HG03442 (cell line): Measurements from ENCODE around the gene ZNF341.
"Not testable (repeated sequence)": the region's sequence is repeated elsewhere in the genome, so short reads cannot be mapped to it uniquely, and the experiment has no call there.

Experiments
- ATAC-seq: cut with Tn5 transposase; IDR thresholded peaks from one replicate; pipeline ENCODE4 v1.9.1; 2021; ENCODE audit warnings: mild to moderate bottlenecking, moderate library complexity; ENCODE audit not compliant: unreplicated experiment

Gene ZNF341

DNA sequence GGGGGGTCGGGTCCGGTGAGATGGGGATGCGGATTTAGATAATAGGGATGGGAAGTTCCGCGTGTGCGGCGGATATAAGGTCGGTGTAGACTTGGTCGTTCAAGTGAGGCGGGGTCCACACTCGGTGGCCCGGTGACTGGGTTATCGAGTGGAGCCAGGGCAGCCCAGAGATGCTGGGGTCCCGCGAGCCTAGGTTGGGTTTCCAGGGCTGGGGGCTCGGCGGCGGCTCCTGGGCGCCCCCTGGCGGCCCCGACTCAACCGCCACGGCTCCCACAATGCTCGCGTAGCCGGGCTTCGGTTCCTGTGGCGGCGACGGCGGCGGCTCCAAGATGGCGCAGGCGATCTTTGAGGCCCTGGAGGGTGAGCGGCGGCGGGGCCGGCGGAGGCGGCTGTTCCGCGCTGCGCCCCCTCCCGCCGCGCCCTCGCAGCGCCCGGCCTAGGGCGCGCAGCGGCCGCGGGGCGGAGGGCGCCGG lies at the start of gene ZNF341:
Gene ZNF341, plus strand, starts transcription at position 304 of the 473 bp plus-strand sequence. Its CDS starts 26 bp downstream, at position 330.
- ATAC-seq, result peak; percentile 76

DNA sequence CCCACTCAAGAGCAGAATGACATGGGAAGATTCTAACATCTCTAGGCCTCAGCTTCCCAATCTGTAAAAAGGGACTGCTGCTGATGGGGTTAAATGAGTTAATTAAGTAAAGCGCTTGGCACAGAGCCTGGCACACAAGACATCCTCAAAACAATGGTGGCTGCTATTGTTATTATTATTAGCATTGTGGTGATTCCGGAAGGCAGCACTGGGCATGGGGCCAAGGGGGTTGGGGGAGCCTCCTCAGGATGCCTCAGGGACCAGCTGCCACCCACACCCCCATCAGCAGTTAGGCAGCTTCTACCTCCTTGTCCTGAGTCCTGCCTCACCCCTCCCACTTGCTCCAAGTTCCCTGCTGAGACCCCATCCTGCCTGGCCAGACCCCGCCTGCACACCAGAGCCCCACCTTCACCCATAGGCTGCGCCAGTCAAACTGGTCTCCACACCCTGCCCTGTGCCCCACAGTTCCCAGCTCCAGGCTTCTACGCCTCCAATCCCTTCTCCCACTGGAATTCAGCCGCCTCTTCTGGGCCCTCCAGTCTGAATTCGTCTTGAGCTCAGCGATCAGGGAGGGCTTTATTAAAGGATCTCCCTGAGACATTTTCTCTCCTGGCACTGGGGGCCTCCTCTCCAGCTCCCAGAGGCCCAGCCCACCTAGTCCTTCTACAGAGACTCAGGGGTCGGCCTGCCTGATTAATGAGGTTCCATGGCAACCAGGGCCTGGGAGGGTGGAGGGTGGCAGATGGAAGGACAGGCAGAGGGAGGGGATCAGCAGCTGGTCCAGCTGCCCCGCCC lies 47.1 kb upstream of the ZNF341 start:
- no peak for ATAC-seq

DNA sequence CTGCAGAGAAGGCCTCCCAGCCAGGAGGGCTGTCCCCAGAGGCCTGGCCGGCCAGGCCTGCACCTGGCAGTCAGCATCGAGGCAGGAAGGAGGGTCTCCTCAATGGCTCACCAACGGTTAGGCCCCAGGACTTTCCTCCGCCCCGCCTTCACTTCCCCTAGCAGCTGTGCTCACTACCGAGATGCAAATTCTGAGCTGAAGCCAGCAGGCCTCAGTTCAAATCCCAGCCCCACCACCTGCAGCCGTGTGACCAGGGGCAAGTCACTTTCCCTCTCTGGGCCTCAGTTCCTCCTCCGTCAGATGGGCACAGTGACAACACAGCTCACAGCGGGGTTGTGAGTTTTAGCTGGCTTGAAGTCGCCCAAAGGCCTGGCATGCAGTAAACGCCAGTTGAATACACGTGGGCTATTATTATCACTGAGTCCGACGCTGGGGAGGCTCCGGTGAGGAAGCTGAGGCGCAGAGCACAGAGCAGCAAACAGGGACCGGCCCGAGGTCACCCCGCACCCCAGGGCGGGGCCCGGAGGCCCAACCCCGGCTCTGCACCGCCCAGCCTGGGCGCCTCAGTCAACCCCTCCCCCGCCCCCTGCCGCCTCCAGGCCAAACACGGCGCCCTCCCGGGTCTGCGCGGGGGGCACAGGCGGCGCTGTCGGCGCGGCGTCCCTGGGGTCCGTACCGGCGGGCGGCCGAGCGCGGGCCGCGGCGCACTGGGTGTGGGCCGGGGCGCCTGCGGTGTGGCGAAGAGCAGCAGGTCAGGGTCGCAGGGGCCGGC lies 46.3 kb upstream of the ZNF341 start:
- peak; percentile 29 for ATAC-seq

DNA sequence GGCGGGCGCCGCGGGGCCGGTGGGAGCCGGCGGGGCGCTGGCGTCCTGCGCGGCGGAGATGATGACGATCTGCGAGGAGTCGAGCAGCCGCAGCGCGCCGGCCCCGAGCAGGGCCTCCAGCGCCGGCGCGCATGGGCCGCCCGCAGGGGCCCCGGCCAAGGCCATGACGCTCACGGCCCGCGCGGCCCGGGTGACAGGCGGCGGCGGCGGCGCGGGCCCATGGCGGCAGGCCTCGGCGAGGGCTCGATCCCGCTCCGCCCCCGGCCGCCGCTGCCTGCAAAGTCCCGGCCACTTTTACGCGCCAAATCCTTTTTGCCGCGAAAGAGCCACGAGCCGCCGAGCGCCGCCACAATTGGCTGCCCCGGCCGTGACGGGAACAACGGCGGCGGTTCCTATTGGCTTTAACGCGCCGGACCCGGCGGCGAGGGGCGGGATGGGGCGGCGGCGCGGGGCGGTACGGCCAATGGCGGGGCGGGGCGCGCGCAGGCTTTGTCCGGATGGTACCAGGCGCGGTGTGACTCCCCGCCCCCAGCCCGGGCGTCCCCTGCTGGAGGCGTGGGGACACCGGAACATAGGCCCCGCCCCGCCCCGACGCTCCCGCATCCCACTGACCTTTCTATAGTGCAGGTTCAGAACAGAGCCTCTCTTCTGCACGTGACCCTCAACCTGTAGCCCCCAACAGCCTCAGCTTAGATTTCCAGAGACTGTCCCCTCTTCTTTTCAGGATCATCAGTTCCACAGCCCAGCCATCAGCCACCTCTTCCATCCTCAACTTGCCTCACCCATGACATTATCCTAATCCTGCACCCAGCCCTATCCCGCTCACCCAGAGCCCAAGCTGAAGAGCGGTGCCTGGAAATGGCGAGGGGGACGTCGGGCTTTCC lies 45.5 kb upstream of the ZNF341 start, which contains the start of gene E2F1:
Gene E2F1, minus strand, starts transcription at position 286 of the 884 bp plus-strand sequence. Its CDS starts 121 bp downstream, at position 165.
- ATAC-seq, result peak; percentile 75

DNA sequence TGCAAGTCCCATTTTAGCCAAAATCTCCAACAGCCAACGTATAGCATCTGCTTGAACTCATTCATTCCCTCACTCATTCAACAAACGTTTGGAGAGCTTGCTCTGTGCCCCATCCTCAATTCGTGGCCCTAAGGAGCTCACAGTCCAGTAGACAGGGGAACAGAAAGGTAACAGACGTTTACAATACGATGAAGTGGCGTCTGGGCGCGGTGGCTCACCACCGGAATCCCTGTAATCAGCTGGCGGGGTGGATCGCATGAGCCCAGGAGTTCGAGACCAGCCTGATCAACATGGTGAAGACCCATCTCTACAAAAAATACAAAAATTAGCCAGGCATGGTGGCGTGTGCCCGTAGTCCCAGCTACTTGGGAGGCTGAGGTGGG lies 44.8 kb upstream of the ZNF341 start:
- ATAC-seq, result no peak

DNA sequence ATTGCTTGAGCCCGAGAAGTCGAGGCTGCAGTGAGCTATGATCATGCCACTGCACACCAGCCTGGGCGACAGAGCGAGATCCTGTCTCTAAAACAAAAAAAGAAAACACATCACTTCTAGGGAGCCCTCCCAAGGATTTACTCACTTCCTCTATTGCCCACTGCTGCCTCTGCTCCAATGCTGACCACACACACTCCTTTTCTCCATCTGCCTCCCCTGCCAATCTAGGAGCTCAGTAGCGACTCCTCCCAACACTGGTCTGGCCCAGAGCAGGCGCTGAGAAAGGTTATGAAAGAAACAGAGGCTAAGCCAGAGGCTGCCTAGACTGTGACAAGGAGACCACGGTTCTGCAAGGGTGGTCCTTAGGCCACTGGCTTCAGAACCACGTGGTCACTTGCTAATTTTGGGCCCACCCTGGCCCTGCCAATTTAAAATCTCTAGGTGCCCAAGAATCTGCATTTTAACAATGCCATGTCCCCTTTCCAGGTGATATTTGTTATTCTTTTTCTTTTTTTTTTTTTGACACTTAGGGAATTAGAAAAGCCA lies 44.4 kb upstream of the ZNF341 start:
- ATAC-seq, result no peak

DNA sequence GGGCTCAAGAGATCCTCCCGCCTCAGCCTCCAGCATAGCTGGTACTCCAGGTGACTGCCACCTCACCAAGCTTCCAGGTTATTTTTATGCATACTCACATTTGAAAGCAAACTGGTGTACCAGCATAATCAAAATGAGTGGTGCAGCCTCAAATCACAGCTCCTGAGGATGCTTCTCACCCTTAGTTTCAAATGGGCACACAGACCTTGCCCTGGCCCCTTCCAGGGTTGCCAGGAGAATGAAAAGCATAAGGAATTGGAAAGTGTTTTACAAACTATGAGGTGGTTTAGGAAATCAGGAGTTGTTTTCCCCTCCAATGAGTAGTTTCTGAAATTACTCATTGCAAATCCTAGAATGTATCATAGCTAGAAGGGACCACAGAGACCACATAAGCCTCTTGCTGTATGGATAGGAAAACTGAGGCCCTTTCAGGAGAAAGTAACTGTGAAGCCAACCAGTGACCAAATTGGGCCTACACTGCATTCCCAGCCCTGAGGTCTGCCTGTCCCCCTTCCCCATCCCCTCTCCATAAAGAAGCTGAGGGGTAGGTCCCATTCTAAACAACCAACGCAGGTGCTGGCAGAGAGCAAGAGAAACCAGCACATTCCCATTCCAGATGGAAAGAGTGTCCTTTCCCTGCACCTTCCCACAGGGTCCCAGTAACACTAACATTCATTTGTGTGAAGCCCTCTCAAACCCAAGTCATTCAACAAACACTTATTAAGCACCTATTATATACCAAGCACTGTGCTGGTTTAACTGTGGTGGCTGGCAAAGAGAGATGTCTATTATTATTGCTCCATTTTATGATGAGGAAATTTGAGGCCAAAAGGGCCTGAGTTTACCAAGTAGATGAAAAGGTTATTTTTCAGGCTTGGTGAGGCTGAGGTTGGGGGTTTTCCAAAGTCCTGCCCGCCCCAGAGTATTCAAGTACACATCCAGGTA lies 43.5 kb upstream of the ZNF341 start:
- ATAC-seq, result no peak

DNA sequence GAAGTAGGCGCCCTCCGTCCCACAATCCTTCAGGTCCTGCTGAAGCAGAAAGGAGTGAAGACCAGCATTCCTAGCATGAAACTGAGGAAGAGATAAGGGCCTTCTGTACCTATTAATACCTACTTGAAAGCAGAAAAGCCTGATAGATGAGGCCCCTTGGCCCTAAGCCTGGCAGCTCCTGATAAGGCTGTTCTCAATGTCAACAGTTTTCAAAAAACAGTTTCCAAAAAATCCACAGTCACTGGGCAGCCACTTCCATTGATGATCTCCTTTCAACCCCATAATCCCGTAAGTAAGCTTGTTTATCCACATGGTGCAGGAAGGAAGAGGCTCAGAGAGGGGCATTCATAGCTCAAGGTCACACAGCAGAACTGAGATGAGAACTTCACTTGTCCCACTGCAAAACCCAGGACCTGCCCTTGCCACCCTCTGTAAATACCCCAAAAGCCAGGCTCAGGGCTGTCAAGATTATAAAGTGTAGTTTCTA lies 42.8 kb upstream of the ZNF341 start:
- no peak for ATAC-seq

DNA sequence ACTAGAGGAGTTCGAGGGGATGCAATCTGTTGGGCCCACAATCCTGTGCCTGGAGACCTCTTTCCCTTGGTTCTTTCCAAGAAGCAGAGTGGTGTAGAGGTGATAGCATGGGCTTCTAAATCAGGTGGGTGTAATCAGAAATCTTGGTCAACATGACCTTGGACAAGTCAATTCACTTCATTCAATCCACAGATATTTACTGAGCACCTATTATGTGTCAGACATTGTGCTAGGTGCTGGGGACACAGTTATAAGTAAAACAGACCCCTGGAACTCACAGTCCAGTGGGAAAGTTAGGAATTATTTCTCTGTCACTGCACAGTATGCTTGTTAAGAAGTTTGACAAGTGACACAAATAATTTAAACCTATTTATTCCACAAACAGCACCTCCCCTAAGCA lies 42.3 kb upstream of the ZNF341 start:
- no peak for ATAC-seq

DNA sequence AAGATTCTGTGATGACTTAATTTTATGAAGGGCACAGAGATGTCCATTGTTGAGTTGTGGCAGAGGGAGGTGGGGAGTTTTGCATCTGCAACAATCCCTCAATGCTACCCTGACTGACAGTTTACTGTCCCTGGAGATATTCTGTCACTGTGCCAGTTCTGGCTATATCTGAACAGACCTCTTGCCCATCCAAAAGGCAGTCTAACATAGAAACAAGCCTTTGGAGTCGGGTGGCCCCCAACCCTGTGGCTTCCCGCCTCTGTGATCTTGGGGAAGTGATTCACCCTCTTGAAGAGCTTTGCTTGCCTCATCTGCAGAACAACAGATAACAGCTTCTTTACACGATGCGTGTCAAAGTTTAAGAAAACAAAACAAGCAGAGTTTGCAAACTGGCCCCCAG lies 41.8 kb upstream of the ZNF341 start:
- no peak for ATAC-seq

DNA sequence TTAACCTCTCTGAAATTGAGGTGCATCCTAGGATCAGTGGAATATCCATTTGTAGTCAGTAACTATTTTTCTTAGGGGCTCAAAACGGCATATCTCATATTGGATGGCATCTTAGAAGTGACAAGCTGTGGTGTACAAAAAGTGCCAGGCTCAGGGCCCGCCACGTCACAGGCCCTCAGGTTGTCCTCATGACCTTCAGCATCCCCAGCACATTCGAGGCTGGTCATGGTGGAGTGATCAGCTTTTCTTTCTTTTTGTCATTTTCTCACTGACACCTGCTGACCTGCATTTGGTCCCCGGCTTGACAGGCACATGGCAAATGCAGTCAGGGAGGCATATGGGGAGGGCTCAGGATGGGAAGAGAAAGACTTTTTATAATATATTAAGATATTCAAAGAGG lies 38.5 kb upstream of the ZNF341 start:
- no peak for ATAC-seq

DNA sequence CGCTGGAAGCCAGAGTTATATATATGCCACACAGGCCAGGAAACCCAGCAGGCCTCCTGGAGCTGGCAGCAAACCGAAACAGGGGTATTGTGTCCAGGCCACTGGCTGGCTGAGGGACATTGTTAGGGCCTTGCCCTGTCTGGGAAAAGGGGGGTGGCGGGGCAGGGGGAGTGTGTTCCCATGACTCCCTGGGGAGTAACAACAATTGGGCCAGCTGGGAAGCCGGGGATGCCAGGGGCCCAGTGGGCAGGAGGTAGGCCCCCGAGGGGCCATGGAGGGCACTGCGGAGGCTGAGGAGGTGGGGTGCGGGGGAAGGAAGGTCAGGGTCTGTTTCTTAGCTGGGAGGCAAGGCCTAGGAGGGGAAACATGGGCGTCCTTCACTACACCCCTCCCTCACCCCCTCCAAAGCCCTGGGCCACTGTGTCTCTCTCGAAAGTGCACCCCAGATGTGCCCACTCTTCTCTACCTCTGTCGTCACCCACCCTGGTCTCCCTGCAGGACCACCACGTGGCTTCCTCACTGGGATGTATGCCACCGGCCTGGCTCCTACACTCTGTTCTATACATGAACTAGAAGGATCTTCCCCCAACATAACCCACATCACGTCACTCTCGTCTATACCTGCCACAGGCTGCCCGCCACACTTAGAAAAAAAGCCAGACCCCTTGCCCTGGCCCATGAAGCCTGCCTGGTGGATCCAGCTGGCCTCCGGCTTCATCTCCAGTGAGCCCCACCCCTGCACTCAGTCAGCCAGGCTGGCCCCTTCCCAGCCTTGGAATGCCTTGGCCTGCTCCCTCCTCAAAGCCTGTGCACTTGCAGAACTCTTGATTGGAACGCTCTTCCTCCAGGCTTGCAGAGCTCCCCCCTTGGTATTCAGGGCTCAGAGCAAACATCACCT lies 37.8 kb upstream of the ZNF341 start:
- ATAC-seq, result no peak

DNA sequence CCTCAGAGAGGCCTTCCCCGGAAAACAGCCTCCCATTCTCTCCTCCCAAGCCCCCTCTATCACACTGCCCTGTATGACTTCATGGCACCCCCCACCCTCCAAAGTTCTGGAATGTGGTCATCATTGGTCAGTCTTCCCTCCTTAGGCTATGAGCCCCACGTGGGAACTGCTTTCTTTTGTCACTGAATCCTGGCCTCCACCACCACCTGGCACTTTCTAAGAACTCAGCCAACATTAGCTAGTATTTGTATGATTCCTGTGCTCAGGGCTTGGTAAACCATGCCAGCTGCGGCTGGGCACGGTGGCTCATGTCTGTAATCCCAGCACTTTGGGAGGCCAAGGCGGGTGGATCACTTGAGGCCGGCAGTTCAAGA lies 37.2 kb upstream of the ZNF341 start:
- ATAC-seq, result no peak

DNA sequence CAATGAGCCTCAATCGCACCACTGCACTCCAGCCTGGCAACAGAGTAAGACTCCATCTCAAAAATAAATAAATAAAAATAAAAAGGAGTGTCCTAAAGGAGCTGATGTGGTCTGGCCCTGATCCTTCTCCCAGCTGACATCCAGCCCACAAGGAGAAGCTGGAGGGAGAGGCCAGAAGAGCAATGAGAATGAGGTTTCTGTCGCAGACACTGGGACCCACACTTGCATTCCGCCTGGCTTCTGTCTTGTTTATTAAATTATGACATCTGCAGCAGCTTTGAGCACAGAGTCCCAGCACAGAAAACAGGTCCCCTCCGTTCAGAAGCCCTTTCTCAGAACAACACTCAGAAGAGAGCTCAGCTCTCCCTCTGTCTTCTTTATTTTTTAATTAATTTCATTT lies 35.3 kb upstream of the ZNF341 start:
- no peak for ATAC-seq

DNA sequence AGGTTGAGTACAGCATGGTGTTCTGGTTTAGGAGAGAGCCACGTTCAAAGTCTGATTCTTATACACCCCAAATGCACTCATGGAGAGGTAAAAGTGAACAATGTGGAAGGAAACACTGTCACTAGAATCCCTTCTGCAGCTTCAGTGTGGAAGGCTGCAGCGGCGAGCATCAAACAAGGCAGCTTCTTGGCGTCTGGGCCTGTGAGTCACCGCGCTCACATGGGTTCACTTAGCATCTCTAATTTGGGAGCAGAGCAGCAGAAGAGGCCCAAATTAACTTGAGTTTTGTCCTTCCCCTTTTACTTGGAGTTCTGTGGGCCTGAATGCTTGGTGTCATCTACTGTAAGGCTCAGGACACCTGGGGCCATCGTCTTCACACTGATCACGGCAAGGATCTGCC lies 34.7 kb upstream of the ZNF341 start:
- ATAC-seq, result no peak

DNA sequence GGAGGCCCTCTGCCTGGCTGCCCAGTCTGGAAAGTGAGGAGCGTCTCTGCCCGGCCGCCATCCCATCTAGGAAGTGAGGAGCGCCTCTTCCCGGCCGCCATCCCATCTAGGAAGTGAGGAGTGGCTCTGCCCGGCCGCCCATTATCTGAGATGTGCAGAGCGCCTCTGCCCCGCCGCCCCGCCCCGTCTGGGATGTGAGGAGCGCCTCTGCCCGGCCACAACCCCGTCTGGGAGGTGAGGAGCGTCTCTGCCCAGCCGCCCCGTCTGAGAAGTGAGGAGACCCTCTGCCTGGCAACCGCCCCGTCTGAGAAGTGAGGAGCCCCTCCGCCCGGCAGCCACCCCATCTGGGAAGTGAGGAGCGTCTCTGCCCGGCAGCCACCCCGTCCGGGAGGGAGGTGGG lies 32.8 kb upstream of the ZNF341 start:
- ATAC-seq, result not testable (repeated sequence)

DNA sequence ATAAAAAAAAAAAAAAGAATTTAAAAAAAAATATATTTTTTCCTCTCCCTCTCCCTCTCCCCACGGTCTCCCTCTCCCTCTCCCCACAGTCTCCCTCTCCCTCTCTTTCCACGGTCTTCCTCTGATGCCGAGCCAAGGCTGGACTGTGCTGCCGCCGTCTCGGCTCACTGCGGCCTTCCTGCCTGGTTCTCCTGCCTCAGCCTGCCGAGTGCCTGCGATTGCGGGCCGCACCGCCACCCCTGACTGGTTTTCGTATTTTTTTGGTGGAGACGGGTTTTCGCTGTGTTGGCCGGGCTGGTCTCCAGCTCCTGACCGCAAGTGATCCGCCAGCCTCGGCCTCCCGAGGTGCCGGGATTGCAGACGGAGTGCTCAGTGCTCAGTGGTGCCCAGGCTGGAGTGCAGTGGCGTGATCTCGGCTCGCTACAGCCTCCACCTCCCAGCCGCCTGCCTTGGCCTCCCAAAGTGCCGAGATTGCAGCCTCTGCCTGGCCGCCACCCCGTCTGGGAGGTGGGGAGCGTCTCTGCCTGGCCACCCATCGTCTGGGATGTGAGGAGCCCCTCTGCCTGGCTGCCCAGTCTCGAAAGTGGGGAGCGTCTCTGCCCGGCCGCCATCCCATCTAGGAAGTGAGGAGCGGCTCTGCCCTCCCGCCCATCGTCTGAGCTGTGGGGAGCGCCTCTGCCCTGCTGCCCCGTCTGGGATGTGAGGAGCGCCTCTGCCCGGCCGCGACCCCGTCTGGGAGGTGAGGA lies 30.9 kb upstream of the ZNF341 start:
- not testable (repeated sequence) for ATAC-seq
